Prostate gland (tissue), 2 donors: ENCODE data around the gene CORO6. TPM values are rescaled to one million over a fixed set of nuclear protein-coding genes. Genes with fewer than 3 reads are reported as not detected.

Experiments used
- DNase-seq: peaks from one replicate; pipeline ENCODE4 v3.0.0-alpha.2; 2019; ENCODE audit warnings: low spot score
- H3K27ac ChIP-seq, 2 donors: fragments of 200-600 bp; sonication (generic); 2 replicates each; pipeline ENCODE4 v1.5.1; 2017 to 2019
- H3K27me3 ChIP-seq: fragments of 200-600 bp; sonication (generic); replicated peaks from 2 replicates; pipeline ENCODE4 v1.5.1; 2019; ENCODE audit not compliant: insufficient read depth
- H3K36me3 ChIP-seq, 2 donors: fragments of 200-600 bp; sonication (generic); 1 replicate in 1 of 2; 2 replicates in 1 of 2; pipeline versions ENCODE4 v1.5.1 to v1.8.1; 2017 to 2019
- H3K4me1 ChIP-seq: fragments of 200-600 bp; sonication (generic); replicated peaks from 2 replicates; pipeline ENCODE4 v1.5.1; 2019
- H3K4me3 ChIP-seq, 2 donors: fragments of 200-600 bp; sonication (generic); 2 replicates each; pipeline ENCODE4 v1.5.1; 2017 to 2019
- H3K9me3 ChIP-seq: fragments of 200-600 bp; sonication (generic); 2 replicates; pipeline ENCODE4 v1.5.1; 2017
- POLR2A ChIP-seq: fragments of 450-650 bp; IDR thresholded peaks from one replicate; pipeline ENCODE4 v1.6.1; 2016; ENCODE audit warnings: antibody characterized with exemption, mild to moderate bottlenecking
- POLR2AphosphoS5 ChIP-seq: sonication (generic); formaldehyde crosslinking; IDR thresholded peaks from one replicate; pipeline ENCODE4 v1.6.1; 2017; ENCODE audit warnings: antibody characterized with exemption
- WGBS: methylation state at CpG from one replicate; pipeline ENCODE4 v1.1.5; 2018; 5-methylcytosine and 5-hydroxymethylcytosine counted together
- intact Hi-C: fragments of 100-400 bp; cut with DNase I; formaldehyde crosslinking; loops from one replicate; pipeline ENCODE4 v1.14.2; 2022
- small RNA-seq, 2 donors: library from RNA; depleted of rRNA; stranded (forward); fragments of <200 nt; gene quantifications; one replicate each; pipeline ENCODE3, GENCODE V24; 2016
- total RNA-seq, 2 donors: library from RNA; depleted of rRNA; stranded (reverse); fragments of >200 nt; gene quantifications; one replicate each; pipeline ENCODE4 v1.1.0, GENCODE V29; 2016
- TF ChIP-seq, protein P1 (sequence below), 4 experiments: fragments of 200-600 bp in 2 of 4; fragments of 450-650 bp in 2 of 4; sonication (generic) in 2 of 4; IDR thresholded peaks; 1 replicate in 3 of 4; 2 replicates in 1 of 4; pipeline ENCODE4 v1.5.1; 2016 to 2019; ENCODE audit warnings: antibody characterized with exemption in 4 of 4, mild to moderate bottlenecking in 2 of 4, moderate library complexity in 2 of 4

Gene CORO6
- total RNA-seq, 2 donors from 2014 or later: 23.4 to 33.5 TPM

DNA sequence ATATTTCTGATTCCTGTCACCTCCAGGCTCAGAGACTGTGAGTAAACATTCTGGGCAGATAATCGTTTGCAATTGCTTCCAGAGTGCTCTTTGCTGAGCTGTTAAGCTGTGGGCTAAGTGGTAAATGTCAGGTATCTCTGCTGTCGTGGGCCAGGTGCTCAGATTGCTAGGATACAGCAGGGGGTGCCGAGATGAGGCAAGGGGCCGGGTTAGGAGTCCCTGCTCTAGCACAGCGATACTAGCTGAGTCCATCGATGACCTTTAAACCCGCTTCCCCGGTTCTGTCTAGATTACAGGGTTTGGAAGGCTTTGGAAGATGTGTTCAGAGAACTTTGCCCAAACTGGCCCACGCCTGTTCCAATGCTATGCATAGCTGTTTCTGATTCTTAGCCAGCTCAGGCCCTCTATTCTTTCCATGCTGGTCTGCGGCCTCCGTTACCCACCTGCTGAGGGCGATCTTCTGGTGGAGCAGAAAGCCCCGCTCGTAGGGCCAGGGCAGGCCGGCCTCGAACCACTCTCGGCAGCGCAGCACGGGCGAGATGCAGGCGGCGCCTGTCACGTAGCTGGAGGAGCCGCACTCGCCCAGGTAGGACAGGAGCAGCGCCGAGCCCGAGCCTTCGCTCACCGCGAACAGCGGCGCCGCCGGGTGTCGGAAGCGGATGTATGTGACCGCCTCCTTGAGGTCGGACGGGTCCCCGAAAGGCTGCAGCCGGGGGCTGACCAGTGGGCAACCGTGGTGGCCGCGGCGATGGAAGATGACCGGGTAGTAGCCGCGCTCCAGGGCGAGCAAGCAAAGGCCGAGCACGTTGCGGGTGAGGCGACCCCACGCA lies 56.9 kb downstream of the CORO6 start:
- Histone ChIP-seq H3K27me3 (no peaks in the 10 kb centered on the region), H3K27ac (peak overlapping the region; percentile 85 to 90), H3K9me3 (no peaks in the 10 kb centered on the region), H3K4me1 (peaks cover 4% of the 10 kb centered on the region), H3K36me3 (no peaks in the 10 kb centered on the region), H3K4me3 (peak overlapping the region; percentile 61 to 62)
- WGBS: 32% methylated on average over 55 of the region's 55 CpGs
- TF ChIP-seq POLR2A (no peak), POLR2AphosphoS5 (no peak)
- TF ChIP-seq, protein P1, sequence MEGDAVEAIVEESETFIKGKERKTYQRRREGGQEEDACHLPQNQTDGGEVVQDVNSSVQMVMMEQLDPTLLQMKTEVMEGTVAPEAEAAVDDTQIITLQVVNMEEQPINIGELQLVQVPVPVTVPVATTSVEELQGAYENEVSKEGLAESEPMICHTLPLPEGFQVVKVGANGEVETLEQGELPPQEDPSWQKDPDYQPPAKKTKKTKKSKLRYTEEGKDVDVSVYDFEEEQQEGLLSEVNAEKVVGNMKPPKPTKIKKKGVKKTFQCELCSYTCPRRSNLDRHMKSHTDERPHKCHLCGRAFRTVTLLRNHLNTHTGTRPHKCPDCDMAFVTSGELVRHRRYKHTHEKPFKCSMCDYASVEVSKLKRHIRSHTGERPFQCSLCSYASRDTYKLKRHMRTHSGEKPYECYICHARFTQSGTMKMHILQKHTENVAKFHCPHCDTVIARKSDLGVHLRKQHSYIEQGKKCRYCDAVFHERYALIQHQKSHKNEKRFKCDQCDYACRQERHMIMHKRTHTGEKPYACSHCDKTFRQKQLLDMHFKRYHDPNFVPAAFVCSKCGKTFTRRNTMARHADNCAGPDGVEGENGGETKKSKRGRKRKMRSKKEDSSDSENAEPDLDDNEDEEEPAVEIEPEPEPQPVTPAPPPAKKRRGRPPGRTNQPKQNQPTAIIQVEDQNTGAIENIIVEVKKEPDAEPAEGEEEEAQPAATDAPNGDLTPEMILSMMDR (IDR thresholded peaks at IDR 0.05): no peak
- intact Hi-C loops: no loop called here
- DNase-seq: peak; percentile 5

Small RNAs within 50 kb of the gene (small RNA-seq; reads per million reads assigned to genes)
- 0 reads per million in 2 donors for gene RNU6-920P

Other genes starting within 250 kb of the CORO6 start
- 10 to 100 TPM; 27.4 to 80.5 TPM for gene TAOK1, start 232.5 kb downstream of the CORO6 start, total RNA-seq
- 10 to 100 TPM in 1 of 2 donors, 1 to 10 TPM in 1; 9.1 to 14.8 TPM for gene ABHD15, start 55.9 kb downstream of the CORO6 start, total RNA-seq
- 10 to 100 TPM; 52.5 to 82.0 TPM for gene TP53I13, start 54.2 kb downstream of the CORO6 start, total RNA-seq
- gene GIT1, start 33.3 kb downstream of the CORO6 start, total RNA-seq: 10 to 100 TPM; 29.1 to 86.9 TPM
- 10 to 100 TPM in 1 of 2 donors, 1 to 10 TPM in 1; 2.7 to 30.0 TPM for gene ANKRD13B, start 29.8 kb downstream of the CORO6 start, total RNA-seq